AG09319 (cell line): Measurements from ENCODE around the gene SRPK1.

Source experiments
- DNase-seq: peaks from one replicate; pipeline ENCODE4 v3.0.0-alpha.2; 2010; ENCODE audit warnings: low read depth; ENCODE audit errors: extremely low read depth
- CTCF ChIP-seq: IDR thresholded peaks from 2 replicates; pipeline ENCODE4 v1.5.1; 2011; ENCODE audit warnings: low read depth, mild to moderate bottlenecking, inconsistent platforms, low read length, moderate library complexity

Gene SRPK1

GRCh38 chr6:35929601-35930000 lies 8.7 kb upstream of the SRPK1 start:
- DNase-seq: no peak
- no peak for TF ChIP-seq CTCF

- no peak for DNase-seq
- no peak for TF ChIP-seq CTCF
These were observed 5.8 kb upstream of the SRPK1 start for GRCh38 chr6:35926509-35927215.

- no peak for TF ChIP-seq CTCF
- DNase-seq: no peak
These were observed 5.1 kb upstream of the SRPK1 start for GRCh38 chr6:35925961-35926360.

GRCh38 chr6:35924146-35924545 lies 3.2 kb upstream of the SRPK1 start:
- no peak for DNase-seq
- TF ChIP-seq CTCF: no peak

DNA sequence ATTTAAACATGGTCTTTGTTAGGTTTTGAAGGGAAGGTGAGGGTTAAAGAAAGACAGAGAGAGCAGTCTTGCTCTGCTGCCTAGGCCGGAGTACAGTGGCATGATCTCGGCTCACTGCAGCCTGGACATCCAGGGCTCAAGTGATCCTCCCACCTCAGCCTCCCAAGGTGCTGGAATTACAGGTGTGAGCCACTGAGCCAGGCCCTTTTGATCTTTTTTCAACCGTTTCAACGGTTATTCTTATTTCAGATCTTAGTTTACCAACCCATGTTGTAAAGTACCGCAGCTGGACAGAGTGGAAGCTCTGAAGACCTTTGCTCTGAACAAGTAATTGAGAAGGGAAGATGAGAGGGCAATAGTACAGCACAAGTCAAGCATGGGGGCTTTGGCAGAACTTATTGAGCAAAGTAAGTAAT lies 1.2 kb upstream of the SRPK1 start:
- no peak for DNase-seq
- no peak for TF ChIP-seq CTCF

DNA sequence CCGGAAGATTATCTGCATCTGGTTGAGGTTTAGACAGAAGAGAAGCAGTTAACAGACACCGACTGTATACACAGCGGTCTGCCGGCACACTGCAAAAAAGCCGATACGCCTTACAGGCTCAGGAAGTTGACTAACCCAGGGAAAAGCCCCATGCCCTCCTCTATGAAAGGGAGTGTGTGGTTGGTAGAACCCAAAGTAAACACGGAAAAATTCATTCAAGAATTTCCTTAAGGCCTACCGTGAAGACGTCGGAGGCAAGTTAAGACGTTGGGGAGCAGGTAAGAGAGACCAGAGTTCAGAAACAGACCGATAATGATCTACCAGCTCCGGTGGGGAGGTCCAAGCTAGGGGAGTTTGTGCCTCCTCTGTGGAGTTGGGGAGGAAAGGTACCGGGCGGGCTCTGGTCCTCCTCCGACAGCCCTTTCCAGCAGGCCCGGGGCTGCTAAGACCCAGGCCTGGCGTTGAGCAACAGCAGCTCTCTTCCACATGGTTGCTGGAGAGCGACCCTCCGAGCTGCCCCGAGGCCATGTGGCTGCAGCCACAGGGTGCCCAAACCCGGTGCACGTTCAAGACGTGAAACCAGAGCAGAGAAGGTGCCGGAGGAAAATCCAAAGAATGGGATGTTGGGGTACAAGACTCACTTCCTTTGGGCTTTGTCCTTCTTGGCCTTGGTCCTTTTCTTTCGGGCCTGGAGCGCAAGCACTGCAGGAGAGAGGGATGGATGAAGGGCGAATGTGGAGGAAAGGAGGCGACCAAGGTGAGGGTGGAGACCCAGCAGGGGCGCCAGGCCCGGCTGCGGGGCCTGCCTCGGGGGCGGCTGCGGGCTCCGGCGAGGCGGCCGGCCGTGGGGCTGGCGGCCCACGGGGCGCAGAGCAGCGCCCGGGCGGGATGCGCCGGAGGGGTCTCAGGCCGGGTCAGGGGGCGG lies 809 bp downstream of the SRPK1 start:
- TF ChIP-seq CTCF: no peak
- peak; percentile 10 for DNase-seq
